EL (cell line): ENCODE measurements around the gene SHQ1.

Experiments
- DNase-seq: peaks from one replicate; pipeline ENCODE4 v3.0.0-alpha.2; 2016

The SHQ1 gene

GRCh38 chr3:72702997-72703396 is 145.2 kb downstream of the SHQ1 start:
- DNase-seq, result no peak

DNA sequence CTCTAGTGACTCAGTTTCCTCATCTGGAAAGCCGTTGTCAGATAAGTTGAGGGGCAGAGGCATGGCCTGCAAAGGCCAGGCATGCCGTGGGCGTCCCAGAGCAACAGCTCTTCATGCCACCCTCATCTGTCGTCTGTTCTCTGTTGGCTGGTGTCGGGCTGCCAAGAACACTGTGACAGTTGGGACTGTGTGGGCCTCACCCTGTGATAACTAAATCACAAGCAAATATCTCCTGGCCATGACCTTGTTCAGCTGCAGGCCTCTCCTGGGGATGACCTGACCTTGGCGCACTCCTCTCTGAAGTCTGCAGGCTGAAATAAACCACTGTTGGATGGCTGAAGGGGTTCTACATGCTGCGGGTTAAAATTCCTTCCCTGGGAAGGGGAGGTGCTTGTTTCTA is 145.9 kb downstream of the SHQ1 start:
- no peak for DNase-seq

GRCh38 chr3:72700106-72700505 is 148.1 kb downstream of the SHQ1 start:
- DNase-seq, result no peak

- DNase-seq, result no peak
Observed at GRCh38 chr3:72699631-72700030, 148.6 kb downstream of the SHQ1 start.
